GM20431 (cell line): ENCODE results near the gene KIF3A.
"Not testable (repeated sequence)": the region's sequence is repeated elsewhere in the genome, so short reads cannot be mapped to it uniquely, and the experiment has no call there.

Source experiments
- in situ Hi-C: fragments of 300-500 bp; cut with MseI, MboI; formaldehyde crosslinking; loops from one replicate; pipeline ENCODE4 v1.15.0; 2020; ENCODE audit warnings: low sequenced_read_pairs; ENCODE audit not compliant: unreplicated experiment

Gene KIF3A

DNA sequence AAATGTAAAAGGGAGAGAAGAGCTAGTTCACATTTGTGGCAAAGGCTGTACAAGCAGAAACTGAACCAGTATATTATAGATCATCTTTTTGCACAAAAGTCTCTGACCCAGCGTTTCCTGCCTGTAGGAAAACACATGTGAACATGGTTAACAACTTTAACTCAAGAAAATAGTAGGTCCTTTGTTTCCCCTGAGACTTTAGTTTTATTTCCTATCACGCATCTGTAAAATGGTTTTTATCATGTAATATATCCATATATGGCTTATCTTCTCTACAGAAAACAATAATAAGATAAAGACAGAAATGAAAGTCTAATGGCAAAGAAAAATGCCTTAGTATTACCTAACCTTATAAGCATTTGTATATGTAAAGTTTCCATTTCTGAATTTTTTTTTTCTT lies 2.7 kb downstream of the KIF3A start:
- in situ Hi-C loops: no loop called here

GRCh38 chr5:132733499-132734148 lies 3.7 kb downstream of the KIF3A start:
- in situ Hi-C loops: no loop called here

DNA sequence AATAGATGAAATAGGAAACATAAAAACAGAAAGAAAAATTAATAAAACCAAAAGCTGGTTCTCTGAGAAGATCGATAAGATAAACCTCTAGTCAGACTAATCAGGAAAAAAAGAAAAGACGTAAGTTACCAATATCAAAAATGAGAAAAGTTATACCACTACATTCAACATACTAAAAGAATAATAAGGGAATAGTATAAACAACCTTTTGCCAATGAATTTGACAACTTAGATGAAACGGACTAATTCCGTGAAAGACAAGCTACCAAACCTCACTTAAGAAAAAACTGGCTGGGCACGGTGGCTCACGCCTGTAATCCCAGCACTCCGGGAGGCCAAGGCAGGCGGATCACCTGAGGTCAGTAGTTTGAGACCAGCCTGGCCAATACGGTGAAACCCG lies 7.5 kb downstream of the KIF3A start:
- in situ Hi-C loops: no loop called here

GRCh38 chr5:132725745-132726144 lies 11.6 kb downstream of the KIF3A start:
- in situ Hi-C loops: no loop called here

DNA sequence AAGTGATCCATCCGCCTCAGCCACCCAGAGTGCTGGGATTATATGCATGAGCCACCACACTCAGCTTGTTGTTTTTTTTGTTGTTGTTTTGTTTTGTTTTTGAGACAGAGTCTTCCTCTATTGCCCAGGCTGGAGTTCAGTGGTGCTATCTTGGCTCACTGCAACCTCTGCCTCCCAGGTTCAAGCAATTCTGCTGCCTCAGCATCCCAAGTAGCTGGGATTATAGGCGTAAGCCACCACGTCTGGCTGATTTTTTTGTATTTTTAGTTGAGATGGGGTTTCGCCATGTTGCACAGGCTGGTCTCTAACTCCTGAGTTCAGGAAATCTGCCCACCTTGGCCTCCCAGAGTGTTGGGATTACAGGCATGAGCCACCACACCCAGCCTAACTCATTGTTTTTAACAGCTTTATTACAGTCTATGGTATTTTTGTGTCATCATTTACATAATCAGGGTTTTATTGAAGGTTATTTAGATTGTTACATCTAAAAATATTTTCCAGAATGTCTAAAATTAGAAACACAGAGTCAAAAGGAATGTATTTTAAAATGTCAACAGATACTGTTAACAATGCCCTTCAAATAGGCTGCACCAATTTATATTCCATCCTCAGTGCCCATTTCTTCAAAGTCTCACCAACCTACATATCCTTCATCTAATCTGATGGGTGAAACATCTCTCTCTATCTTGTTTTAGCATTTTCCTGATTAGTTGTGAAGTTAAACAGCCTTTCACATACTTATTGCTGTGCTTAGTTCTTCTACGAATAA lies 18.6 kb downstream of the KIF3A start:
- in situ Hi-C loops: no loop called here

- in situ Hi-C loops: no loop called here
These were observed 22.7 kb downstream of the KIF3A start for GRCh38 chr5:132714456-132715307.

GRCh38 chr5:132708645-132709044 lies 28.7 kb downstream of the KIF3A start:
- in situ Hi-C loops: no loop called here

GRCh38 chr5:132704875-132705274 lies 32.5 kb downstream of the KIF3A start:
- in situ Hi-C loops: no loop called here

GRCh38 chr5:132695956-132696355 lies 41.4 kb downstream of the KIF3A start:
- in situ Hi-C loops: no loop called here

DNA sequence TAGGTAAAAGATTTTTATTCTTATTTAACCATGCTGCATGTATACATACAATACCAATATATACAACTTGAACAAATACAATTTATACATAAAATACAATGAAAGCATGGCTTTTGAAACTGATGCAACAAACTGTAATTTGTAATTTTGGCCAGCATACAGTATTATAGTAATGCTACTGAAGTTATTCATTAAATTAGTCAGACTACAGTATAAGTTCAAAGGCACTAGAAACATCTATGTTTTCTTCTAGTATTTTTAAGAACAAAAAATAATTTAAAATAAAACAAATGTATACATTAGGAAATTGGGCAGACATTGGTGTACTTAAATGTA lies 44.7 kb downstream of the KIF3A start:
- in situ Hi-C loops: no loop called here

GRCh38 chr5:132691755-132692631 lies 45.4 kb downstream of the KIF3A start:
- in situ Hi-C loops: not testable (repeated sequence)

DNA sequence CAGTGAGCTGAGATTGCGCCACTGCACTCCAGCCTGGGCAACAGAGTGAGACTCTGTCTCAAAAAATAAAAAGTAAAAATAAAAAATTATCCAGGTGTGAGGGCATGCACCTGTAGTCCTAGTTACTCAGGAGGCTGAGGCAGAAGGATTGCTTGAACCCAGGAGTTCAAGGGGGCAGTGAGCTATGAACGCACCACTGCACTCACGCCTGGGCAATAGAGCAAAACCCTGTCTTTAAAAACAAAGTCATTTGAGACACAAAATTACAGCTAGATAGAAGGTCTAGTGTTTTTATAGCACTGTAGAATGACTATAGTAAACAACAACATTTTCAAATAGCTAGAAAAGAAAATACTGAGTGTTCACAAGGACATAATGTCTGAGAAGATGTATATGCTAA lies 47.2 kb downstream of the KIF3A start:
- in situ Hi-C loops: no loop called here

DNA sequence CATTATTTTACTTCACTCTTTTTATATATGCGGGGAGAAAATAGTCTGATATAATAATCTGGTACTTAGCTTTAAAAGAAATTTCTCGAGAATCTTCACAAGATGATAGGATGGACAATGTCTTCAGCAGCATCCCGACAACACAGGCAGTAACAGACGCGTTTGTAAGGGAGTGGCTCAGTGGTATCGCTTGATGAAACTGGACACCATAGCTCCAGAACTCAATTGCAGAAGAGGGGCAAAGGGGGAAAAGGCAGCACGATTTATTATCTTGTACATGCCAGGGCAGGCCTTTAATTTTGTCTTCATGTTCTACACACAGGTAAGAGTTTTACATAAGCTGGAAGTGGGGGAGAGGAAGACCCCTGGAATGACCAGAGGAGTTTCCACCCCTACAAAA lies 47.8 kb downstream of the KIF3A start:
- in situ Hi-C loops: no loop called here

DNA sequence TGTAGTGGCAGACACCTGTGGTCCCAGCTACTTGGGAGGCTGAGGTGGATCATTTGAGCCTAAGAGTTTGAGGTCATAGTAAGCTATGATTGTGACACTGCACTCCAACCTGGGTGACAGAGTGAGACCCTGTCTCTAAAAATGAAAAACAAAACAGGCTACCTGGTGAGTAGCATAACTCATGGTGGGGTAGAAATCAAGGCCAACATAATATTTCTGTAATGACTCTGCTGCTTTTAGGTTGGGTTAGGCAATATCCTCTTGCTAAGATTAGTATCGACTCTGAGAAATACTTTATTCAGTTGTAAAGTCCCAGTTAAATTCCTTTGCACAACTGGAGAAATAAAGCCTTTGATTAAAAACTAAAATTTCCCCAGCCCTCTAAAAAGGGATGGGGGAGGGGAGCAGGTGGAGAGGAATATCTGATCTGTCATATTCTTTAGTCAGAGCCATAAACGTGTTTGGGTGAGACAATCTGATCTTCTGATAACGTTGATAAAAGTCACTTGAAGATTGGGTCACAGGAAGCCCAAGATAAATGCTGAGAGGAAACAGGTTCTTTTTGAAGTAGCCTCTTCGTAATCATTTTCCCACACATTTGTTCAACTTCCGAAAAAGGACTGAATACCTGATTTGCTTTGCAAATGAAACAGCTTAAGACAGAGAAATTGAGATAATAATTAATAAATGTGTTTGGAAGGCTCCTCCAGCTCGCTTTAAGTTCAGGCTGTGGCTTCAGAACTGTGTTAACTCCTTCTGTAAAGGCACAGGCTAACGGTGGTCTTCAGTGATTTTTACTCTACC lies 48.6 kb downstream of the KIF3A start:
- in situ Hi-C loops: no loop called here

GRCh38 chr5:132687995-132688394 lies 49.4 kb downstream of the KIF3A start:
- in situ Hi-C loops: no loop called here

GRCh38 chr5:132686193-132686592 lies 51.2 kb downstream of the KIF3A start:
- in situ Hi-C loops: no loop called here

GRCh38 chr5:132684922-132685720 lies 52.2 kb downstream of the KIF3A start:
- in situ Hi-C loops: no loop called here

- in situ Hi-C loops: no loop called here
These were observed 52.9 kb downstream of the KIF3A start for GRCh38 chr5:132684491-132684890.

GRCh38 chr5:132681983-132682382 lies 55.4 kb downstream of the KIF3A start:
- in situ Hi-C loops: no loop called here
